ENCODE measurements around the gene MORC1.

Gene MORC1

DNA sequence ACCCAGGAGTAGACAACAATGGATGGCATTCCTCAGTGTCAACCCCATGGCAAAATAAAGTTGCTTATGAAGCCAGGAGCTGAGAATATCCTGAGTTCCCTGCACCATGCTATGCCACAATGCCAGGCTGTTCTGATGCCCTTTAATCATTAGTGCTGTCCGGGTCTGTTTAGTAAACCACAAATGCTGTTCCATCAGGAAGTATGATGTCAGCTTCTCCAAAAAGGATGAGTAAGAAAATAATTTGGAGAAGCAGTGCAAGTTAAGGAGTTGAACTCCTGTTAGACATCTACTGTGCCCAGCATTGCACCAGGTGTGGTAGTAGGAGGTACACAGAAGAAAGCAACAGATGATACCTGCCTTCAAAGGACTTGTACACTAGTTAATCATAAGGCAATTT lies 96.4 kb downstream of the MORC1 start:
- no peaks in the 10 kb centered on the region for H3K4me1 ChIP-seq (ENCODE audit: control insufficient read depth, insufficient read depth, low read length)
- H3K4me3 ChIP-seq (ENCODE audit: low read length) = no peak overlapping the region
- H3K27me3 ChIP-seq (ENCODE audit: control insufficient read depth, insufficient read depth, low read length) = no peaks in the 10 kb centered on the region
- H3K9me3 ChIP-seq (ENCODE audit: control insufficient read depth, low read length) = no peaks in the 10 kb centered on the region
- H3K9ac ChIP-seq (ENCODE audit: low read length) = no peak overlapping the region
- no peaks in the 10 kb centered on the region for H3K36me3 ChIP-seq (ENCODE audit: control insufficient read depth, insufficient read depth, low read length)

DNA sequence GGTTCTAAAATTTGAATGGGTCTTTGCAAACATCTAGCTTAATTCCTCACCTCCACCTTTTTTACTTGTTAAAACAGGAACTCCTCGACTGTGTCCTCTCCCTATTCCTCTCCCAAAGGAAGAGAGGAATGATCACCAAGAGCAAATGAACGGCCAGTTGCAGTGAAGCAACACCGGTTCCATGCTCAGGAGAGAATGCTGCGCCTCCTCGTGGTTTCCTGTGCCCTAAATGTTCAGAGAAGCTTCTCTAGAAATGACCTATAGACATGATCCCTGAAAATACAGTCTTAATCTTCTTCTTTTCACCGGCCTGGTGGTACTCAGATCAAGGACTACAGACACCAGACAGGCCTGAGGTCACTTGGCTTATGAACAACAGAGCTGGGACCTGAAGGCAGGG lies 99.1 kb downstream of the MORC1 start:
- H3K36me3 ChIP-seq (ENCODE audit: control insufficient read depth, insufficient read depth, low read length) = no peaks in the 10 kb centered on the region
- H3K4me1 ChIP-seq (ENCODE audit: control insufficient read depth, insufficient read depth, low read length) = no peaks in the 10 kb centered on the region
- no peak overlapping the region for H3K4me3 ChIP-seq (ENCODE audit: low read length)
- no peaks in the 10 kb centered on the region for H3K27me3 ChIP-seq (ENCODE audit: control insufficient read depth, insufficient read depth, low read length)
- H3K9me3 ChIP-seq (ENCODE audit: control insufficient read depth, low read length) = no peaks in the 10 kb centered on the region
- no peak overlapping the region for H3K9ac ChIP-seq (ENCODE audit: low read length)

DNA sequence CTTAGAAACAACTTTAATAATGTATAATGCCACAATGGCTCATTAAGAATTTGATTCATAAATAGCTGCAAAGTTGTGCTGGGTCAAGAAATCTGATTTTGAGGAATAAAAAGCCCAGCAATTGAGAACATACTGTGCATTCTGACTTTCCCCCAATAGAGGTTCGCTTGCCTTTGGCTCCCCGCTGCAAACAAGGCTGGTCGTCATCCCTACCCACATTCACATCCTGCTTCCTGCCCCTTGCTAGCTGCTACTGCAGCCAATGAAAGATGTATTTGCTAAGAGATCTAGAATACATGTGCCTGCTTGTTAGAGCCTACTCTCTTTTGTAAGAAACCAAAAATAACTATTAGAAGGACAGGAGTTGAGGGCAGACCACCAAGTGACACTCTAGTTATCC lies 112.5 kb downstream of the MORC1 start:
- H3K36me3 ChIP-seq (ENCODE audit: control insufficient read depth, insufficient read depth, low read length) = no peaks in the 10 kb centered on the region
- no peaks in the 10 kb centered on the region for H3K9me3 ChIP-seq (ENCODE audit: control insufficient read depth, low read length)
- no peaks in the 10 kb centered on the region for H3K27me3 ChIP-seq (ENCODE audit: control insufficient read depth, insufficient read depth, low read length)
- no peaks in the 10 kb centered on the region for H3K4me1 ChIP-seq (ENCODE audit: control insufficient read depth, insufficient read depth, low read length)
- no peak overlapping the region for H3K4me3 ChIP-seq (ENCODE audit: low read length)
- no peak overlapping the region for H3K9ac ChIP-seq (ENCODE audit: low read length)

GRCh38 chr3:108998436-108998835 lies 119.5 kb downstream of the MORC1 start:
- Histone ChIP-seq H3K4me1 (ENCODE audit: control insufficient read depth, insufficient read depth, low read length) (no peaks in the 10 kb centered on the region), H3K36me3 (ENCODE audit: control insufficient read depth, insufficient read depth, low read length) (no peaks in the 10 kb centered on the region), H3K4me3 (ENCODE audit: low read length) (no peak overlapping the region), H3K27me3 (ENCODE audit: control insufficient read depth, insufficient read depth, low read length) (no peaks in the 10 kb centered on the region), H3K9ac (ENCODE audit: low read length) (no peak overlapping the region), H3K9me3 (ENCODE audit: control insufficient read depth, low read length) (no peaks in the 10 kb centered on the region)

- no peak overlapping the region for H3K4me3 ChIP-seq (ENCODE audit: low read length)
- no peaks in the 10 kb centered on the region for H3K9me3 ChIP-seq (ENCODE audit: control insufficient read depth, low read length)
Observed at GRCh38 chr3:108985844-108986243, 132.1 kb downstream of the MORC1 start.

GRCh38 chr3:108983051-108983450 lies 134.9 kb downstream of the MORC1 start:
- Histone ChIP-seq H3K9me3 (ENCODE audit: control insufficient read depth, low read length) (no peaks in the 10 kb centered on the region), H3K4me1 (ENCODE audit: control insufficient read depth, insufficient read depth, low read length) (no peaks in the 10 kb centered on the region), H3K27me3 (ENCODE audit: control insufficient read depth, insufficient read depth, low read length) (no peaks in the 10 kb centered on the region), H3K9ac (ENCODE audit: low read length) (no peak overlapping the region), H3K36me3 (ENCODE audit: control insufficient read depth, insufficient read depth, low read length) (no peaks in the 10 kb centered on the region), H3K4me3 (ENCODE audit: low read length) (no peak overlapping the region)

More at GRCh38 chr3:108985844-108986243, 132.1 kb downstream of the MORC1 start:
- Histone ChIP-seq H3K36me3 (ENCODE audit: control insufficient read depth, insufficient read depth, low read length) (no peaks in the 10 kb centered on the region), H3K27me3 (ENCODE audit: control insufficient read depth, insufficient read depth, low read length) (no peaks in the 10 kb centered on the region), H3K4me1 (ENCODE audit: control insufficient read depth, insufficient read depth, low read length) (no peaks in the 10 kb centered on the region), H3K9ac (ENCODE audit: low read length) (no peak overlapping the region)

DNA sequence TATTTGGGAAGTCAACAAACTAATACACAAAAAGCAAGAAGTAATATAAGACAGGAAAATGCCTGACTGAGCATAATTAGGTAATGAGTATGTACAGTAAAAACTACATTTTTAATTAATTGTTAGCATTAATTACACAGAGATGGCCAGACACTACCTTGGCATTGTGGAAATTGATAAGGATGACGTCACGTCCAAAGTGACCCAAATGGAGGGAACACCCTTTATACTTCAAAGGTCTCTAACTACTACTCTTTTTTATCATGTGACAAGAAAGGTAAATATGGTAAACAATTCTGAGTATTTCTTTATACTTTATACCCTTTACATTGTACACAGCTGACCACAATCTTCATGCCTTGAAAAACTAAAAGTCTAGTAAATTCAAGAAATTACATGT lies 141.9 kb downstream of the MORC1 start:
- Histone ChIP-seq H3K9ac (ENCODE audit: low read length) (no peak overlapping the region), H3K36me3 (ENCODE audit: control insufficient read depth, insufficient read depth, low read length) (no peaks in the 10 kb centered on the region), H3K4me1 (ENCODE audit: control insufficient read depth, insufficient read depth, low read length) (no peaks in the 10 kb centered on the region), H3K27me3 (ENCODE audit: control insufficient read depth, insufficient read depth, low read length) (no peaks in the 10 kb centered on the region), H3K9me3 (ENCODE audit: control insufficient read depth, low read length) (no peaks in the 10 kb centered on the region), H3K4me3 (ENCODE audit: low read length) (no peak overlapping the region)

DNA sequence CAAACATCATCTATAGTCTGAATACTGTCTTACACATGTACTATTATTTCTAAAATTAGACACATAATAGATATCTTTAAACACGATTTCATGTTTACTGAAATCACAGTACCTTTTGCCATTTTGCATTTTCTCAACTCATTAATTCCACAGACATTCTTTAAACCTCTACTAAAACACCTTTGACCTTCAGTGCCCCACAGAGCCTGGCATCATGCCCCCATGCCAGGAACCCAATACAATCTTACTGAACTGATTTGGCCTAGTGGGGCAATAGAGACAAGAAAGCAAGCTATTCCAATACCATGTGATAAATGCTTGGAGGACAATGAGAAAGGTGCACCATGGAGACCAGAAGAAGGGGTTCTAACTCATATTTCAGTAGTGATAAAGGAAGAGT lies 144.9 kb downstream of the MORC1 start:
- no peaks in the 10 kb centered on the region for H3K4me1 ChIP-seq (ENCODE audit: control insufficient read depth, insufficient read depth, low read length)
- no peaks in the 10 kb centered on the region for H3K9me3 ChIP-seq (ENCODE audit: control insufficient read depth, low read length)
- H3K27me3 ChIP-seq (ENCODE audit: control insufficient read depth, insufficient read depth, low read length) = no peaks in the 10 kb centered on the region
- H3K9ac ChIP-seq (ENCODE audit: low read length) = no peak overlapping the region
- no peak overlapping the region for H3K4me3 ChIP-seq (ENCODE audit: low read length)
- H3K36me3 ChIP-seq (ENCODE audit: control insufficient read depth, insufficient read depth, low read length) = no peaks in the 10 kb centered on the region

DNA sequence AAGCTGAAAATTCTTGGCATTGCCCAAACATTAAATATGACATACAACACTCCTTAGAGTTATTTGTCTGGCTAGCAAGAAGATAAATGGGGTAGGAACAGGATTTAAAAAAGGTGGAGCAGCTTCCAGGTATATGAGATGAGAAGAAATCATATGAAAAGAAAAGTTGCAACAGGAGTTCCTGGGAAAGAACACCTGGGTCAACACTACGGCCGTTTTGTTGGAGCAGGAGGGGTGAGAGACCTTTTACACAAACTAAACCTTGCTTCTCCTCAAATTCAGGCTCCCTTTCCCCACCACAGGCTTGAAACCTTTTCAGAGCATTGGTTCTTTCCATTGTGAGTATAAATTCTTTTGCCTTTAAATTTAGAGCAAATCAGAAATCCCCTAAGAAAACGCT lies 145.5 kb downstream of the MORC1 start:
- Histone ChIP-seq H3K4me3 (ENCODE audit: low read length) (no peak overlapping the region), H3K4me1 (ENCODE audit: control insufficient read depth, insufficient read depth, low read length) (no peaks in the 10 kb centered on the region), H3K9ac (ENCODE audit: low read length) (no peak overlapping the region), H3K9me3 (ENCODE audit: control insufficient read depth, low read length) (no peaks in the 10 kb centered on the region), H3K27me3 (ENCODE audit: control insufficient read depth, insufficient read depth, low read length) (no peaks in the 10 kb centered on the region), H3K36me3 (ENCODE audit: control insufficient read depth, insufficient read depth, low read length) (no peaks in the 10 kb centered on the region)

DNA sequence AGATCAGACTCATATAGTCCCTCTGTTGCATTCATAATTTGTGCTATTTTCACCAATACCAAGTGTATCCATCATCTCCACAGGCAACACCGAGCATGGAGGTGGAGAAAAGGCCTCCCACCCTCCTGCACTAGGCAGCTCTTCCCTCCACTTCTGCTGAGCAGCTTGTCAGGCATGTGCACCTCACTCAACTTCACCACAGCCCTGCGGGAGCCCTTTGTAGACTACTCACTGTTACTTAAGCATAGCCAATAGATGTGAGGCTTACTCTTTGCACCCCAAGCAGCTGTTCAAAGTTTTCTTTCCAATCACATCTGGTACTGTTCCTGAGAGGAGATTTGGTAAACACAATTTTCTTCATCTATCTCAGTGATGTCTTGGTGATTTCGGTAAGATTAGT lies 147.4 kb downstream of the MORC1 start:
- H3K36me3 ChIP-seq (ENCODE audit: control insufficient read depth, insufficient read depth, low read length) = no peaks in the 10 kb centered on the region
- H3K4me3 ChIP-seq (ENCODE audit: low read length) = no peak overlapping the region
- H3K9me3 ChIP-seq (ENCODE audit: control insufficient read depth, low read length) = no peaks in the 10 kb centered on the region
- H3K4me1 ChIP-seq (ENCODE audit: control insufficient read depth, insufficient read depth, low read length) = no peaks in the 10 kb centered on the region
- no peak overlapping the region for H3K9ac ChIP-seq (ENCODE audit: low read length)
- H3K27me3 ChIP-seq (ENCODE audit: control insufficient read depth, insufficient read depth, low read length) = no peaks in the 10 kb centered on the region

DNA sequence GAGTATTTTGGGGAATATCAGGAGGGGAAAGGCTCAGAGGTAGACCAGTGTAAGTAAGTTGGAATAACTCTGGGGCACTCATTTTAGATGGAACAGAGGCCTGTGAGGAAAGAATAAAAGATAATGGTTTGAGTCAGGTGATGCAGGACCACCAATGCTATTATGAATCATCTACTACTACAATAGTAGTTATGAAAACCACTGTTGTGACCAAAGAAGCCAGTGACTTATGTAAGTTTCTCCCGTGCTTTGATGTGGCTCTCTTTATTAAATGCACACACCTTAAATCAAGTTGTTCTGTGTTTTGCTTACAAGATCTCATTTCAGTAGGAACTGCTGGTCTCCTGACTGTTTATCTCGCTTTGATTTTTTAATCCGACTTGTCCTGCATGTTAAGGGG lies 151.2 kb downstream of the MORC1 start:
- Histone ChIP-seq H3K27me3 (ENCODE audit: control insufficient read depth, insufficient read depth, low read length) (no peaks in the 10 kb centered on the region), H3K36me3 (ENCODE audit: control insufficient read depth, insufficient read depth, low read length) (no peaks in the 10 kb centered on the region), H3K9me3 (ENCODE audit: control insufficient read depth, low read length) (no peaks in the 10 kb centered on the region), H3K4me1 (ENCODE audit: control insufficient read depth, insufficient read depth, low read length) (no peaks in the 10 kb centered on the region), H3K9ac (ENCODE audit: low read length) (no peak overlapping the region), H3K4me3 (ENCODE audit: low read length) (no peak overlapping the region)

DNA sequence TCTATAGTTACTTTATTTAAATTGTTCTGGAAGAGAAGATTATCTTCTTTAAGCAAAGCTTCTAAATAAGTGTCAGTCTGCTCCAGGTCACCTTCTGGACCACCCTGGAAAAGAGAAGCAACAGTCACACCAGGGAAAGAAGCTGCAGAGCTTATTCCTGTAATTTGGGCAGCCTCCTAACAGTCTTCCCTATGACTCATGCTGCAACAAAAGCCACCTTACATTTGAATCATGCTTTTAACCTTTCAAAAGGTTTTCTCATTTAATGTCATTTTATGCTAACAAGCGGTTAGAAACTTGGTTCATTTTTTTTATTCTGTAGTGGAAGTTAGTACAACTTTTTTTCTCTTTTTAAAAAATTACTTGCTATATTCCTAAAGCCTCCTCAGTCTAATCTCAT lies 158.9 kb downstream of the MORC1 start:
- Histone ChIP-seq H3K27me3 (ENCODE audit: control insufficient read depth, insufficient read depth, low read length) (no peaks in the 10 kb centered on the region), H3K36me3 (ENCODE audit: control insufficient read depth, insufficient read depth, low read length) (no peaks in the 10 kb centered on the region), H3K4me3 (ENCODE audit: low read length) (no peak overlapping the region), H3K9ac (ENCODE audit: low read length) (no peak overlapping the region), H3K9me3 (ENCODE audit: control insufficient read depth, low read length) (no peaks in the 10 kb centered on the region), H3K4me1 (ENCODE audit: control insufficient read depth, insufficient read depth, low read length) (no peaks in the 10 kb centered on the region)

GRCh38 chr3:108953700-108954099 lies 164.2 kb downstream of the MORC1 start, which contains the start of gene GUCA1C:
TSS of gene GUCA1C (minus strand) at chr3:108953879. CDS start at chr3:108953762, 117 bp downstream.
- Histone ChIP-seq H3K9ac (ENCODE audit: low read length) (no peak within 1 kb of the TSS), H3K4me3 (ENCODE audit: low read length) (no peak within 1 kb of the TSS), H3K9me3 (ENCODE audit: control insufficient read depth, low read length) (no peaks in the 10 kb centered on the region)

More at GRCh38 chr3:108953700-108954099, 164.2 kb downstream of the MORC1 start, which contains the start of gene GUCA1C:
- Histone ChIP-seq H3K36me3 (ENCODE audit: control insufficient read depth, insufficient read depth, low read length) (no peaks in the 10 kb centered on the region), H3K27me3 (ENCODE audit: control insufficient read depth, insufficient read depth, low read length) (no peaks in the 10 kb centered on the region), H3K4me1 (ENCODE audit: control insufficient read depth, insufficient read depth, low read length) (no peaks in the 10 kb centered on the region)
